Neural cell (in vitro differentiated cells): ENCODE results near the gene INSL6.

Source experiments
- EZH2 ChIP-seq: fragments of 200-600, 300-800 bp; shearing (Covaris generic), sonication (generic); IDR thresholded peaks from 2 replicates; pipeline ENCODE4 v1.6.1; 2014; ENCODE audit warnings: antibody characterized with exemption, low read length, borderline replicate concordance, mild to moderate bottlenecking; ENCODE audit not compliant: insufficient read depth, poor library complexity, severe bottlenecking
- POLR2AphosphoS5 ChIP-seq: IDR thresholded peaks from 2 replicates; pipeline ENCODE4 v1.6.1; 2012
- RAD21 ChIP-seq: fragments of 450-650 bp; conservative IDR thresholded peaks from 2 replicates; pipeline ENCODE4 v1.6.1; 2014; ENCODE audit warnings: antibody characterized with exemption, mild to moderate bottlenecking, moderate library complexity
- SMC3 ChIP-seq: fragments of 450-650 bp; conservative IDR thresholded peaks from 2 replicates; pipeline ENCODE4 v1.6.1; 2014; ENCODE audit warnings: antibody characterized with exemption, mild to moderate bottlenecking, moderate library complexity; ENCODE audit not compliant: poor library complexity
- TAF1 ChIP-seq: IDR thresholded peaks from 2 replicates; pipeline ENCODE4 v1.6.1; 2012; ENCODE audit warnings: low read depth
- TF ChIP-seq, protein P1 (sequence below): fragments of 450-650 bp; IDR thresholded peaks from 2 replicates; pipeline ENCODE4 v1.5.1; 2014; ENCODE audit warnings: antibody characterized with exemption, mild to moderate bottlenecking, moderate library complexity; ENCODE audit not compliant: poor library complexity, severe bottlenecking
- TF ChIP-seq, protein P2 (sequence below): IDR thresholded peaks from 2 replicates; pipeline ENCODE4 v1.6.1; 2012; ENCODE audit warnings: borderline replicate concordance

DNA sequence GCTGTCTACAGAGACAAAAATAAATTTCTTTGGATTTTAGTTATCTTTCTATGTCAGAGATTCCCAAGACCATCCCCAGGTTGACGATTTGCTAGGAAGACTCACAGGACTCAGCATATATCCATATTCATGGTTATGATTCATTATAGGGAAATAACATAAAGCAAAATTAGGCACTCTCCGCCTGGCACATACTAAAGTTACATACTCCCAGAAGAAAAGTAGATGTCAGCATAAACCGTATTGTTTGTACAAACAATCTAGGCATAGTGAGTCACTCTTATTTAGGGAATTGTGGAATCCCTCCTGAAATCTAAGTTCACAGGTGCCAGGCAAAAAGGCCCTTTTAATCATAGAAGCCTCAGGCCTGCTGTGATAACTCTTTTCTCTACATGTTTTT is 62.9 kb downstream of the INSL6 start:
- TF ChIP-seq, protein P1, sequence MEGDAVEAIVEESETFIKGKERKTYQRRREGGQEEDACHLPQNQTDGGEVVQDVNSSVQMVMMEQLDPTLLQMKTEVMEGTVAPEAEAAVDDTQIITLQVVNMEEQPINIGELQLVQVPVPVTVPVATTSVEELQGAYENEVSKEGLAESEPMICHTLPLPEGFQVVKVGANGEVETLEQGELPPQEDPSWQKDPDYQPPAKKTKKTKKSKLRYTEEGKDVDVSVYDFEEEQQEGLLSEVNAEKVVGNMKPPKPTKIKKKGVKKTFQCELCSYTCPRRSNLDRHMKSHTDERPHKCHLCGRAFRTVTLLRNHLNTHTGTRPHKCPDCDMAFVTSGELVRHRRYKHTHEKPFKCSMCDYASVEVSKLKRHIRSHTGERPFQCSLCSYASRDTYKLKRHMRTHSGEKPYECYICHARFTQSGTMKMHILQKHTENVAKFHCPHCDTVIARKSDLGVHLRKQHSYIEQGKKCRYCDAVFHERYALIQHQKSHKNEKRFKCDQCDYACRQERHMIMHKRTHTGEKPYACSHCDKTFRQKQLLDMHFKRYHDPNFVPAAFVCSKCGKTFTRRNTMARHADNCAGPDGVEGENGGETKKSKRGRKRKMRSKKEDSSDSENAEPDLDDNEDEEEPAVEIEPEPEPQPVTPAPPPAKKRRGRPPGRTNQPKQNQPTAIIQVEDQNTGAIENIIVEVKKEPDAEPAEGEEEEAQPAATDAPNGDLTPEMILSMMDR, result no peak
- TF ChIP-seq RAD21, result no peak
- TF ChIP-seq TAF1, result no peak
- TF ChIP-seq EZH2, result no peak
- TF ChIP-seq POLR2AphosphoS5, result no peak
- TF ChIP-seq SMC3, result no peak
- TF ChIP-seq, protein P2, sequence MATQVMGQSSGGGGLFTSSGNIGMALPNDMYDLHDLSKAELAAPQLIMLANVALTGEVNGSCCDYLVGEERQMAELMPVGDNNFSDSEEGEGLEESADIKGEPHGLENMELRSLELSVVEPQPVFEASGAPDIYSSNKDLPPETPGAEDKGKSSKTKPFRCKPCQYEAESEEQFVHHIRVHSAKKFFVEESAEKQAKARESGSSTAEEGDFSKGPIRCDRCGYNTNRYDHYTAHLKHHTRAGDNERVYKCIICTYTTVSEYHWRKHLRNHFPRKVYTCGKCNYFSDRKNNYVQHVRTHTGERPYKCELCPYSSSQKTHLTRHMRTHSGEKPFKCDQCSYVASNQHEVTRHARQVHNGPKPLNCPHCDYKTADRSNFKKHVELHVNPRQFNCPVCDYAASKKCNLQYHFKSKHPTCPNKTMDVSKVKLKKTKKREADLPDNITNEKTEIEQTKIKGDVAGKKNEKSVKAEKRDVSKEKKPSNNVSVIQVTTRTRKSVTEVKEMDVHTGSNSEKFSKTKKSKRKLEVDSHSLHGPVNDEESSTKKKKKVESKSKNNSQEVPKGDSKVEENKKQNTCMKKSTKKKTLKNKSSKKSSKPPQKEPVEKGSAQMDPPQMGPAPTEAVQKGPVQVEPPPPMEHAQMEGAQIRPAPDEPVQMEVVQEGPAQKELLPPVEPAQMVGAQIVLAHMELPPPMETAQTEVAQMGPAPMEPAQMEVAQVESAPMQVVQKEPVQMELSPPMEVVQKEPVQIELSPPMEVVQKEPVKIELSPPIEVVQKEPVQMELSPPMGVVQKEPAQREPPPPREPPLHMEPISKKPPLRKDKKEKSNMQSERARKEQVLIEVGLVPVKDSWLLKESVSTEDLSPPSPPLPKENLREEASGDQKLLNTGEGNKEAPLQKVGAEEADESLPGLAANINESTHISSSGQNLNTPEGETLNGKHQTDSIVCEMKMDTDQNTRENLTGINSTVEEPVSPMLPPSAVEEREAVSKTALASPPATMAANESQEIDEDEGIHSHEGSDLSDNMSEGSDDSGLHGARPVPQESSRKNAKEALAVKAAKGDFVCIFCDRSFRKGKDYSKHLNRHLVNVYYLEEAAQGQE, result no peak
